NT2/D1 (cell line): ENCODE data around the gene ZMYND10.

ENCODE experiments used
- DNase-seq: peaks from one replicate; pipeline ENCODE4 v3.0.0-alpha.2; 2011; ENCODE audit warnings: low read depth, low spot score
- H3K27me3 ChIP-seq: 2 replicates; pipeline ENCODE4 v1.6.0; 2011; ENCODE audit warnings: mild to moderate bottlenecking; ENCODE audit not compliant: insufficient read length, insufficient read depth
- H3K36me3 ChIP-seq: 2 replicates; pipeline ENCODE4 v1.6.1; 2011; ENCODE audit warnings: mild to moderate bottlenecking, low read length, mixed read lengths; ENCODE audit not compliant: insufficient read depth, insufficient read length
- H3K4me1 ChIP-seq: 2 replicates; pipeline ENCODE4 v1.5.1; 2011; ENCODE audit not compliant: insufficient read depth, insufficient read length
- H3K4me3 ChIP-seq: 2 replicates; pipeline ENCODE4 v1.5.1; 2011; ENCODE audit warnings: low read depth; ENCODE audit not compliant: insufficient read length
- H3K9ac ChIP-seq: 2 replicates; pipeline ENCODE4 v1.6.0; 2011; ENCODE audit warnings: low read depth; ENCODE audit not compliant: insufficient read length
- H3K9me3 ChIP-seq: 2 replicates; pipeline ENCODE4 v1.5.1; 2011; ENCODE audit warnings: mild to moderate bottlenecking, low read length; ENCODE audit not compliant: insufficient read depth
- SUZ12 ChIP-seq: IDR thresholded peaks from 2 replicates; pipeline ENCODE4 v1.6.1; 2011; ENCODE audit not compliant: insufficient read length, insufficient read depth; ENCODE audit errors: extremely low read depth
- YY1 ChIP-seq: IDR thresholded peaks from 2 replicates; pipeline ENCODE4 v1.6.1; 2011; ENCODE audit not compliant: insufficient read length, insufficient read depth
- ZNF274 ChIP-seq: IDR thresholded peaks from 2 replicates; pipeline ENCODE4 v1.6.1; 2011; ENCODE audit warnings: mild to moderate bottlenecking, low read depth, low read length

The ZMYND10 gene

GRCh38 chr3:50375258-50375931 lies 29.9 kb upstream of the ZMYND10 start:
- TF ChIP-seq ZNF274 (no peak), SUZ12 (no peak), YY1 (no peak)
- Histone ChIP-seq H3K36me3 (no peaks in the 10 kb centered on the region), H3K9ac (peak overlapping the region; percentile 36), H3K27me3 (no peaks in the 10 kb centered on the region), H3K4me1 (peaks cover 29% of the 10 kb centered on the region), H3K9me3 (no peaks in the 10 kb centered on the region), H3K4me3 (no peak overlapping the region)
- no peak for DNase-seq

- Histone ChIP-seq H3K9ac (peak overlapping the region; percentile 36), H3K4me1 (peaks cover 29% of the 10 kb centered on the region), H3K36me3 (no peaks in the 10 kb centered on the region), H3K27me3 (no peaks in the 10 kb centered on the region), H3K4me3 (no peak overlapping the region), H3K9me3 (no peaks in the 10 kb centered on the region)
- TF ChIP-seq YY1 (no peak), ZNF274 (no peak), SUZ12 (no peak)
- DNase-seq = no peak
Measured at GRCh38 chr3:50374363-50375257, 29.1 kb upstream of the ZMYND10 start.

GRCh38 chr3:50373146-50374051 lies 27.9 kb upstream of the ZMYND10 start:
- H3K9ac ChIP-seq = no peak overlapping the region
- H3K27me3 ChIP-seq = no peaks in the 10 kb centered on the region
- TF ChIP-seq SUZ12 = no peak
- H3K36me3 ChIP-seq = no peaks in the 10 kb centered on the region
- no peak for DNase-seq
- no peaks in the 10 kb centered on the region for H3K9me3 ChIP-seq
- peaks cover 27% of the 10 kb centered on the region for H3K4me1 ChIP-seq
- no peak overlapping the region for H3K4me3 ChIP-seq

- Histone ChIP-seq H3K36me3 (no peaks in the 10 kb centered on the region), H3K9ac (no peak overlapping the region), H3K27me3 (no peaks in the 10 kb centered on the region), H3K9me3 (no peaks in the 10 kb centered on the region), H3K4me3 (no peak overlapping the region), H3K4me1 (peaks cover 23% of the 10 kb centered on the region)
- TF ChIP-seq YY1 (no peak), SUZ12 (no peak), ZNF274 (no peak)
- no peak for DNase-seq
Measured at GRCh38 chr3:50372349-50372748, 26.8 kb upstream of the ZMYND10 start.

- Histone ChIP-seq H3K36me3 (no peaks in the 10 kb centered on the region), H3K9ac (no peak overlapping the region), H3K4me3 (no peak overlapping the region), H3K27me3 (no peaks in the 10 kb centered on the region), H3K4me1 (peaks cover 23% of the 10 kb centered on the region), H3K9me3 (no peaks in the 10 kb centered on the region)
- TF ChIP-seq YY1 (no peak), ZNF274 (no peak)
- no peak for DNase-seq
Measured at GRCh38 chr3:50371133-50371685, 25.7 kb upstream of the ZMYND10 start.

- Histone ChIP-seq H3K9ac (no peak overlapping the region), H3K4me3 (no peak overlapping the region), H3K4me1 (peaks cover 26% of the 10 kb centered on the region), H3K36me3 (no peaks in the 10 kb centered on the region), H3K9me3 (no peaks in the 10 kb centered on the region), H3K27me3 (peaks cover 2% of the 10 kb centered on the region)
- TF ChIP-seq YY1 (no peak), ZNF274 (no peak), SUZ12 (no peak)
- DNase-seq = no peak
Measured at GRCh38 chr3:50370594-50370993, 25.1 kb upstream of the ZMYND10 start.
